GM12878 (cell line): ENCODE results near the gene RCOR1.

Source experiments
- ASH2L ChIP-seq: fragments of 300-600, 200-600 bp; sonication (generic); IDR thresholded peaks from 2 replicates; pipeline ENCODE4 v1.6.1; 2017; ENCODE audit warnings: low read depth, mild to moderate bottlenecking, borderline replicate concordance
- FOXM1 ChIP-seq: IDR thresholded peaks from 2 replicates; pipeline ENCODE4 v1.6.1; 2012; ENCODE audit warnings: low read depth, mild to moderate bottlenecking, inconsistent platforms, low read length, moderate library complexity
- POLR2A ChIP-seq: IDR thresholded peaks from 2 replicates; pipeline ENCODE4 v1.6.1; 2011; ENCODE audit warnings: low read depth, mild to moderate bottlenecking, low read length
- POU2F2 ChIP-seq: IDR thresholded peaks from 3 replicates; pipeline ENCODE4 v1.6.1; 2011; ENCODE audit warnings: low read depth, mild to moderate bottlenecking, low read length, borderline replicate concordance
- REST ChIP-seq: IDR thresholded peaks from 2 replicates; pipeline ENCODE4 v1.6.1; 2012; ENCODE audit warnings: mild to moderate bottlenecking, low read depth, low read length
- RFX5 ChIP-seq: IDR thresholded peaks from 2 replicates; pipeline ENCODE4 v1.6.1; 2011; ENCODE audit warnings: low read depth, low read length, improper control_type of control experiment
- SMC3 ChIP-seq: IDR thresholded peaks from 2 replicates; pipeline ENCODE4 v1.6.1; 2011; ENCODE audit warnings: low read length, improper control_type of control experiment, borderline replicate concordance

DNA sequence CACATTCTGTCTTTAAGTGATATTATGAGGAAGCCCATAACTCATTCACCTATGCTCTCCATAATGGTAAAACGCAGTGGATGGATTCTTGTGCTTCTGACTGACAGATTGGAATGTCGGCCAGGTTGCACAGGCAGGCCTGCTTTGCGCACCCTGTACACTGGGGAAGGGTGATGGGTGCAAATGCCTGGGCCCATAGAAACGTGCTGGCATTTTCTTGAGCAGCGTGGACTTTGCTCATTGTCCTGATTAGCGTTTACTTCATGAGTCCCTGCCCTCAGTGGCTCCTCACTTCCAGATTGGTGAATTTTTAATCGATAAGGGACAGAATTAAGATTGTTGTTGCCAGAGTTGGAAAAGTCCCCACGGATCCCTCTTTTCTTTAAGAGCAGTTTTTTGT is 103.9 kb downstream of the RCOR1 start:
- TF ChIP-seq FOXM1 (no peak), REST (no peak), POLR2A (no peak), ASH2L (no peak), SMC3 (no peak), POU2F2 (no peak), RFX5 (no peak)
